Breast epithelium (tissue), 3 donors: ENCODE data around the gene RPAP2.
"Not testable (repeated sequence)": the region's sequence is repeated elsewhere in the genome, so short reads cannot be mapped to it uniquely, and the experiment has no call there.

Experiments
- POLR2A ChIP-seq: fragments of 450-650 bp; IDR thresholded peaks from one replicate; pipeline ENCODE4 v1.6.1; 2016; ENCODE audit warnings: antibody characterized with exemption, mild to moderate bottlenecking, moderate library complexity
- TF ChIP-seq, protein P1 (sequence below), 3 donors: fragments of 450-650 bp; IDR thresholded peaks; one replicate each; pipeline ENCODE4 v1.5.1; 2016 to 2017; ENCODE audit warnings: antibody characterized with exemption in 3 of 3, mild to moderate bottlenecking in 3 of 3, moderate library complexity in 3 of 3

DNA sequence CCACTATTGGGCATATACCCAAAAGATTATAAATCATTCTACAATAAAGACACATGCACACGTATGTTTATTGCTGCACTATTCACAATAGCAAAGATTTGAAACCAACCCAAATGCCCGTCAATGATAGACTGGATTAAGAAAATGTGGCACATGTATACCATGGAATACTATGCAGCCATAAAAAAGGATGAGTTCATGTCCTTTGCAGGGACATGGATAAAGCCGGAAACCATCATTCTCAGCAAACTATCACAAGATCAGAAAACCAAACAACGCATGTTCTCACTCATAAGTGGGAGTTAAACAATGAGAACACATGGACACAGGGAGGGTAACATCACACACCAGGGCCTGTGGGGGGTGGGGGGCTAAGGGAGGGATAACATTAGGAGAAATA, 95.1 kb downstream of the RPAP2 start:
- TF ChIP-seq, protein P1, sequence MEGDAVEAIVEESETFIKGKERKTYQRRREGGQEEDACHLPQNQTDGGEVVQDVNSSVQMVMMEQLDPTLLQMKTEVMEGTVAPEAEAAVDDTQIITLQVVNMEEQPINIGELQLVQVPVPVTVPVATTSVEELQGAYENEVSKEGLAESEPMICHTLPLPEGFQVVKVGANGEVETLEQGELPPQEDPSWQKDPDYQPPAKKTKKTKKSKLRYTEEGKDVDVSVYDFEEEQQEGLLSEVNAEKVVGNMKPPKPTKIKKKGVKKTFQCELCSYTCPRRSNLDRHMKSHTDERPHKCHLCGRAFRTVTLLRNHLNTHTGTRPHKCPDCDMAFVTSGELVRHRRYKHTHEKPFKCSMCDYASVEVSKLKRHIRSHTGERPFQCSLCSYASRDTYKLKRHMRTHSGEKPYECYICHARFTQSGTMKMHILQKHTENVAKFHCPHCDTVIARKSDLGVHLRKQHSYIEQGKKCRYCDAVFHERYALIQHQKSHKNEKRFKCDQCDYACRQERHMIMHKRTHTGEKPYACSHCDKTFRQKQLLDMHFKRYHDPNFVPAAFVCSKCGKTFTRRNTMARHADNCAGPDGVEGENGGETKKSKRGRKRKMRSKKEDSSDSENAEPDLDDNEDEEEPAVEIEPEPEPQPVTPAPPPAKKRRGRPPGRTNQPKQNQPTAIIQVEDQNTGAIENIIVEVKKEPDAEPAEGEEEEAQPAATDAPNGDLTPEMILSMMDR (IDR thresholded peaks at IDR 0.05): not testable (repeated sequence)
- not testable (repeated sequence) for TF ChIP-seq POLR2A
